Renal pelvis (tissue), 4 donors: ENCODE data around the gene B3GLCT. TPM values are rescaled to one million over a fixed set of nuclear protein-coding genes. Genes with fewer than 3 reads are reported as not detected.
"Not testable (repeated sequence)": the region's sequence is repeated elsewhere in the genome, so short reads cannot be mapped to it uniquely, and the experiment has no call there.

ENCODE experiments used
- DNase-seq: peaks from one replicate; pipeline ENCODE4 v3.0.0-alpha.2; 2013
- polyA plus RNA-seq, 3 donors: library from polyadenylated mRNA; unstranded; fragments of 120-200 nt; gene quantifications; one replicate each; pipeline ENCODE4 v1.2.1, GENCODE V29; 2013; ENCODE audit not compliant: insufficient read length in 3 of 3

B3GLCT gene
- polyA plus RNA-seq, 3 donors: 16.7 to 22.1 (median 16.8) TPM

- not testable (repeated sequence) for DNase-seq
These were observed 21.8 kb upstream of the B3GLCT start for GRCh38 chr13:31177813-31178495.

GRCh38 chr13:31179241-31179640 is 20.5 kb upstream of the B3GLCT start:
- DNase-seq: no peak

- no peak for DNase-seq
These were observed 20.0 kb upstream of the B3GLCT start for GRCh38 chr13:31179754-31180153.

- DNase-seq: no peak
These were observed 16.8 kb upstream of the B3GLCT start for GRCh38 chr13:31182987-31183386.

- DNase-seq: no peak
These were observed 15.3 kb upstream of the B3GLCT start for GRCh38 chr13:31184451-31184850.

GRCh38 chr13:31184981-31185645 is 14.7 kb upstream of the B3GLCT start:
- no peak for DNase-seq

- no peak for DNase-seq
These were observed 8.0 kb upstream of the B3GLCT start for GRCh38 chr13:31191748-31192147.

- no peak for DNase-seq
These were observed 7.5 kb upstream of the B3GLCT start for GRCh38 chr13:31192306-31192705.

- no peak for DNase-seq
These were observed 4.2 kb upstream of the B3GLCT start for GRCh38 chr13:31195616-31196015.

- no peak for DNase-seq
These were observed 2.8 kb upstream of the B3GLCT start for GRCh38 chr13:31196992-31197391.

- no peak for DNase-seq
These were observed 1.3 kb upstream of the B3GLCT start for GRCh38 chr13:31198519-31198918.

GRCh38 chr13:31199527-31199848 is 287 bp upstream of the B3GLCT start:
- no peak for DNase-seq

- DNase-seq: peak; percentile 48
These were observed 829 bp downstream of the B3GLCT start for GRCh38 chr13:31200637-31200971.

GRCh38 chr13:31201341-31202031 is 1.7 kb downstream of the B3GLCT start:
- DNase-seq: no peak

- DNase-seq: no peak
These were observed 4.8 kb downstream of the B3GLCT start for GRCh38 chr13:31204592-31204991.

GRCh38 chr13:31207661-31208552 is 8.1 kb downstream of the B3GLCT start:
- DNase-seq: no peak

GRCh38 chr13:31208559-31209122 is 8.9 kb downstream of the B3GLCT start:
- DNase-seq: no peak

- DNase-seq: peak; percentile 62
These were observed 9.5 kb downstream of the B3GLCT start for GRCh38 chr13:31209172-31209840.

GRCh38 chr13:31209841-31210210 is 10.1 kb downstream of the B3GLCT start:
- DNase-seq: peak; percentile 51

GRCh38 chr13:31213651-31214289 is 14.0 kb downstream of the B3GLCT start:
- no peak for DNase-seq

- no peak for DNase-seq
These were observed 14.7 kb downstream of the B3GLCT start for GRCh38 chr13:31214435-31214834.
